ENCODE results near the gene MAPKAP1.

- TF ChIP-seq CTCF (optimal IDR thresholded peaks at IDR 0.05 in 1 of 3, IDR thresholded peaks at IDR 0.05 in 1 of 3, conservative IDR thresholded peaks at IDR 0.05 in 1 of 3; ENCODE audit: extremely low read depth in 1 of 3, insufficient read depth in 2 of 3, low read length in 3 of 3) (no peak), EZH2 (IDR thresholded peaks at IDR 0.05; ENCODE audit: low read length) (no peak)
These were observed 177.2 kb downstream of the MAPKAP1 start for GRCh38 chr9:125529589-125530515.

Measured in keratinocyte (primary cell).